Upper lobe of left lung (tissue), 4 donors: ENCODE data around the gene FAM53A.

ENCODE experiments used
- CTCF ChIP-seq, 6 experiments: fragments of 450-650 bp in 4 of 6; fragments of 200-600 bp in 2 of 6; sonication (generic) in 2 of 6; IDR thresholded peaks; one replicate each; pipeline ENCODE4 v1.5.1; 2016 to 2019; ENCODE audit warnings: antibody characterized with exemption in 6 of 6
- EP300 ChIP-seq, 4 donors: sonication (generic); formaldehyde crosslinking; IDR thresholded peaks; one replicate each; pipeline ENCODE4 v1.5.1; 2017; ENCODE audit warnings: antibody characterized with exemption in 4 of 4, control low read depth in 2 of 4
- POLR2A ChIP-seq, 4 donors: fragments of 450-650 bp; IDR thresholded peaks; one replicate each; pipeline ENCODE4 v1.5.1; 2016 to 2017; ENCODE audit warnings: antibody characterized with exemption in 4 of 4, mild to moderate bottlenecking in 2 of 4
- POLR2AphosphoS5 ChIP-seq, 2 donors: sonication (generic); formaldehyde crosslinking; IDR thresholded peaks; one replicate each; pipeline ENCODE4 v1.5.1; 2017; ENCODE audit warnings: antibody characterized with exemption in 2 of 2

DNA sequence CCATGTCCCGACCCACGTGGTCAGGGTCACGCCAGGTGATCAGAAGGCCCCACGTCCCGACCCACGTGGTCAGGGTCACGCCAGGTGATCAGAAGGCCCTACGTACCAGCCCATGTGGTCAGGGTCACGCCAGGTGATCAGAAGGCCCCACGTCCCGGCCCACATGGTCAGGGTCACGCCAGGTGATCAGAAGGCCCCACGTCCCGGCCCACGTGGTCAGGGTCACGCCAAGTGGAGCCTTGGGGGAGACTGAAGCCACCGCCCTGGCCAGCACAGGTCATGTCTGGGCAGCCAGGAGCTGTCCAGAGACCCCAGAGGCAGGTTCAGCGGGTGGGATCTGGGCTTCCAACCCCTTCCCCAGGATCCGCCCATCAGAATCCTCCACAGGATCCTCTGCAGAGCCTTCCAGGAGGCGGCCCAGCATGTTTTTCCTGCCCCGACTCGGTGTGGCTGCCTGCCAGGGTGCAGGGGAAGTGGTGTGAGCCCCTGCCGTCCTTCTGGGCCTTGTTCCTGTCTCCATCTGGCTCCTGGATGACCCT is 58.4 kb downstream of the FAM53A start:
- no peak for TF ChIP-seq POLR2AphosphoS5 (IDR thresholded peaks at IDR 0.05)
- TF ChIP-seq CTCF (IDR thresholded peaks at IDR 0.05), result no peak
- TF ChIP-seq POLR2A (IDR thresholded peaks at IDR 0.05), result no peak
- TF ChIP-seq EP300 (IDR thresholded peaks at IDR 0.05), result no peak
